Jurkat, Clone E6-1 (cell line): ENCODE results near the gene BARX2.

ENCODE experiments used
- DNase-seq: peaks from one replicate; pipeline ENCODE4 v3.0.0-alpha.2; 2011; ENCODE audit warnings: low read depth, low spot score
- H3K4me3 ChIP-seq: 2 replicates; pipeline ENCODE4 v1.5.1; 2011; ENCODE audit warnings: mild to moderate bottlenecking, low read length, control low read depth, moderate library complexity

BARX2 gene

GRCh38 chr11:129458278-129458677, 82.6 kb downstream of the BARX2 start:
- DNase-seq, result no peak
- H3K4me3 ChIP-seq, result no peak overlapping the region

GRCh38 chr11:129458756-129459535, 83.3 kb downstream of the BARX2 start:
- DNase-seq, result no peak
- no peak overlapping the region for H3K4me3 ChIP-seq

- H3K4me3 ChIP-seq, result no peak overlapping the region
- DNase-seq, result no peak
These were observed 85.1 kb downstream of the BARX2 start for GRCh38 chr11:129460714-129461113.

GRCh38 chr11:129484068-129484467, 108.4 kb downstream of the BARX2 start:
- H3K4me3 ChIP-seq, result no peak overlapping the region
- no peak for DNase-seq

GRCh38 chr11:129489249-129489648, 113.6 kb downstream of the BARX2 start:
- H3K4me3 ChIP-seq, result no peak overlapping the region
- DNase-seq, result no peak

- DNase-seq, result no peak
- no peak overlapping the region for H3K4me3 ChIP-seq
These were observed 114.4 kb downstream of the BARX2 start for GRCh38 chr11:129490004-129490403.

- no peak for DNase-seq
These were observed 118.1 kb downstream of the BARX2 start for GRCh38 chr11:129493746-129494145.

More at GRCh38 chr11:129493746-129494145, 118.1 kb downstream of the BARX2 start:
- no peak overlapping the region for H3K4me3 ChIP-seq
